Sigmoid colon (tissue), 7 donors: ENCODE results near the gene IQCM. TPM values are rescaled to one million over a fixed set of nuclear protein-coding genes. Genes with fewer than 3 reads are reported as not detected.

ENCODE experiments used
- DNase-seq: peaks from one replicate; pipeline ENCODE4 v3.0.0-alpha.2; 2019
- H3K27ac ChIP-seq, 4 donors: fragments of 200-600 bp; sonication (generic); one replicate each; pipeline ENCODE4 v1.5.1; 2016 to 2019; ENCODE audit warnings: mild to moderate bottlenecking in 1 of 4
- H3K27me3 ChIP-seq, 3 donors: fragments of 200-600 bp; sonication (generic); one replicate each; pipeline ENCODE4 v1.5.1; 2019; ENCODE audit warnings: mild to moderate bottlenecking in 1 of 3
- H3K36me3 ChIP-seq, 4 donors: fragments of 200-600 bp; sonication (generic); one replicate each; pipeline ENCODE4 v1.5.1; 2016 to 2019
- H3K4me1 ChIP-seq, 4 donors: fragments of 200-600 bp; sonication (generic); one replicate each; pipeline ENCODE4 v1.5.1; 2017 to 2019
- H3K4me3 ChIP-seq, 4 donors: fragments of 200-600 bp; sonication (generic); one replicate each; pipeline ENCODE4 v1.5.1; 2017 to 2019; ENCODE audit warnings: mild to moderate bottlenecking in 2 of 4, moderate library complexity in 1 of 4
- H3K9me3 ChIP-seq, 4 donors: fragments of 200-600 bp in 3 of 4; sonication (generic) in 3 of 4; one replicate each; pipeline versions ENCODE4 v1.5.1 to v1.6.1; 2013 to 2019
- CTCF ChIP-seq, 4 experiments: fragments of 450-650 bp in 3 of 4; fragments of 200-600 bp in 1 of 4; IDR thresholded peaks; one replicate each; pipeline ENCODE4 v1.5.1; 2016 to 2019; ENCODE audit warnings: antibody characterized with exemption in 4 of 4, mild to moderate bottlenecking in 3 of 4, moderate library complexity in 2 of 4
- EP300 ChIP-seq, 4 donors: sonication (generic); formaldehyde crosslinking; IDR thresholded peaks; one replicate each; pipeline ENCODE4 v1.6.1; 2017; ENCODE audit warnings: antibody characterized with exemption in 4 of 4
- POLR2A ChIP-seq, 2 donors: fragments of 450-650 bp; IDR thresholded peaks; one replicate each; pipeline ENCODE4 v1.6.1; 2016; ENCODE audit warnings: antibody characterized with exemption in 2 of 2, mild to moderate bottlenecking in 2 of 2, moderate library complexity in 2 of 2
- POLR2AphosphoS5 ChIP-seq, 4 donors: sonication (generic); formaldehyde crosslinking; IDR thresholded peaks; one replicate each; pipeline ENCODE4 v1.6.1; 2017; ENCODE audit warnings: antibody characterized with exemption in 4 of 4
- WGBS, 2 donors: extraction: QIAGEN DNeasy Blood & Tissue Kit; methylation state at CpG; one replicate each; pipeline ENCODE4 v1.1.7; 2013; 5-methylcytosine and 5-hydroxymethylcytosine counted together
- intact Hi-C: fragments of 100-400 bp; cut with DNase I; formaldehyde crosslinking; loops from one replicate; pipeline ENCODE4 v1.15.1; 2023
- polyA plus RNA-seq, 3 donors: library from polyadenylated mRNA; stranded (reverse); fragments of 200-250 nt; gene quantifications; one replicate each; pipeline ENCODE4 v1.2.3, GENCODE V29; 2013
- total RNA-seq, 4 donors: library from RNA; depleted of rRNA; stranded (reverse); fragments of >200 nt; gene quantifications; one replicate each; pipeline ENCODE4 v1.1.0, GENCODE V29; 2016
- donor health status: healthy with polysubstance abuse.
- donor health status: Bipolar disorder and iron deficiency.
- donor health status: healthy.

The IQCM gene
- total and polyA plus RNA-seq, 7 donors: 0.41 to 1.2 TPM; not detected in 5

- intact Hi-C loops: no loop called here
- Histone ChIP-seq H3K4me1 (no peaks in the 10 kb centered on the region), H3K9me3 (no peaks in the 10 kb centered on the region), H3K36me3 (no peaks in the 10 kb centered on the region), H3K4me3 (no peak overlapping the region), H3K27ac (no peak overlapping the region), H3K27me3 (no peaks in the 10 kb centered on the region)
- 28 to 83% methylated on average over 2 of the region's 2 CpGs for WGBS, 2 donors
- no peak for DNase-seq
- TF ChIP-seq EP300 (IDR thresholded peaks at IDR 0.05) (no peak), POLR2AphosphoS5 (IDR thresholded peaks at IDR 0.05) (no peak), POLR2A (IDR thresholded peaks at IDR 0.05) (no peak), CTCF (IDR thresholded peaks at IDR 0.05) (no peak)
Observed at GRCh38 chr4:149701435-149702156, 114.0 kb downstream of the IQCM start.

GRCh38 chr4:149700272-149700671 is 115.4 kb downstream of the IQCM start:
- 85 to 91% methylated on average over 3 of the region's 3 CpGs for WGBS, 2 donors
- no peak overlapping the region for H3K4me3 ChIP-seq
- TF ChIP-seq POLR2AphosphoS5 (IDR thresholded peaks at IDR 0.05) (no peak), EP300 (IDR thresholded peaks at IDR 0.05) (no peak), POLR2A (IDR thresholded peaks at IDR 0.05) (no peak), CTCF (IDR thresholded peaks at IDR 0.05) (no peak)
- no peak overlapping the region for H3K27ac ChIP-seq
- no peaks in the 10 kb centered on the region for H3K36me3 ChIP-seq
- no peak for DNase-seq
- H3K27me3 ChIP-seq: no peaks in the 10 kb centered on the region
- no peaks in the 10 kb centered on the region for H3K9me3 ChIP-seq
- intact Hi-C loops: no loop called here
- H3K4me1 ChIP-seq: no peaks in the 10 kb centered on the region

GRCh38 chr4:149699642-149700041 is 116.0 kb downstream of the IQCM start:
- no peak for DNase-seq
- WGBS, 2 donors: 46 to 63% methylated on average over 2 of the region's 2 CpGs
- Histone ChIP-seq H3K4me3 (no peak overlapping the region), H3K27ac (no peak overlapping the region), H3K27me3 (no peaks in the 10 kb centered on the region), H3K9me3 (no peaks in the 10 kb centered on the region), H3K4me1 (no peaks in the 10 kb centered on the region), H3K36me3 (no peaks in the 10 kb centered on the region)
- TF ChIP-seq POLR2AphosphoS5 (IDR thresholded peaks at IDR 0.05) (no peak), EP300 (IDR thresholded peaks at IDR 0.05) (no peak), CTCF (IDR thresholded peaks at IDR 0.05) (no peak), POLR2A (IDR thresholded peaks at IDR 0.05) (no peak)
- intact Hi-C loops: no loop called here

- Histone ChIP-seq H3K36me3 (no peaks in the 10 kb centered on the region), H3K27me3 (no peaks in the 10 kb centered on the region), H3K4me3 (no peak overlapping the region), H3K4me1 (no peaks in the 10 kb centered on the region), H3K9me3 (no peaks in the 10 kb centered on the region), H3K27ac (no peak overlapping the region)
- intact Hi-C loops: no loop called here
- no peak for DNase-seq
- WGBS, 2 donors: 84 to 91% methylated on average over 3 of the region's 3 CpGs
- TF ChIP-seq POLR2A (IDR thresholded peaks at IDR 0.05) (no peak), POLR2AphosphoS5 (IDR thresholded peaks at IDR 0.05) (no peak), CTCF (IDR thresholded peaks at IDR 0.05) (no peak), EP300 (IDR thresholded peaks at IDR 0.05) (no peak)
Observed at GRCh38 chr4:149690726-149691125, 124.9 kb downstream of the IQCM start.

- no peaks in the 10 kb centered on the region for H3K36me3 ChIP-seq
- intact Hi-C loops: no loop called here
- H3K4me3 ChIP-seq: no peak overlapping the region
- H3K27me3 ChIP-seq: no peaks in the 10 kb centered on the region
- TF ChIP-seq POLR2AphosphoS5 (IDR thresholded peaks at IDR 0.05) (no peak), POLR2A (IDR thresholded peaks at IDR 0.05) (no peak), EP300 (IDR thresholded peaks at IDR 0.05) (no peak), CTCF (IDR thresholded peaks at IDR 0.05) (no peak)
- no peak for DNase-seq
- WGBS, 2 donors: 78 to 86% methylated on average over 2 of the region's 2 CpGs
- H3K27ac ChIP-seq: no peak overlapping the region
- no peaks in the 10 kb centered on the region for H3K4me1 ChIP-seq
- no peaks in the 10 kb centered on the region for H3K9me3 ChIP-seq
Observed at GRCh38 chr4:149684516-149684915, 131.1 kb downstream of the IQCM start.
